GM12892 (cell line): ENCODE measurements around the gene NRL.

Source experiments
- DNase-seq: peaks from one replicate; pipeline ENCODE4 v3.0.0; 2011; ENCODE audit not compliant: insufficient read length
- FAIRE-seq: peaks from 2 replicates; lab custom pipeline; 2011; peaks lifted over from hg19 to GRCh38; lab: Jason Lieb, UNC
- POLR2A ChIP-seq: IDR thresholded peaks from 2 replicates; pipeline ENCODE4 v1.6.1; 2011; ENCODE audit warnings: low read depth, low read length, control low read depth
- POLR2AphosphoS5 ChIP-seq: IDR thresholded peaks from 2 replicates; pipeline ENCODE4 v1.6.1; 2011; ENCODE audit warnings: low read depth, low read length, control low read depth
- TAF1 ChIP-seq: IDR thresholded peaks from 2 replicates; pipeline ENCODE4 v1.6.1; 2011; ENCODE audit warnings: low read depth, mild to moderate bottlenecking, control low read depth, low read length, borderline replicate concordance

NRL gene

GRCh38 chr14:24103451-24103850, 11.3 kb downstream of the NRL start:
- no peak for TF ChIP-seq TAF1
- TF ChIP-seq POLR2A: no peak
- no peak for TF ChIP-seq POLR2AphosphoS5
- no peak for FAIRE-seq
- DNase-seq: no peak

- no peak for TF ChIP-seq POLR2A
- TF ChIP-seq TAF1: no peak
- no peak for TF ChIP-seq POLR2AphosphoS5
- DNase-seq (no peak), FAIRE-seq (no peak)
Measured at GRCh38 chr14:24102357-24103048, 12.2 kb downstream of the NRL start.

GRCh38 chr14:24100982-24101494, 13.7 kb downstream of the NRL start:
- DNase-seq: no peak
- TF ChIP-seq POLR2A: no peak
- TF ChIP-seq POLR2AphosphoS5: no peak
- no peak for TF ChIP-seq TAF1
- FAIRE-seq: no peak

GRCh38 chr14:24100197-24100981, 14.4 kb downstream of the NRL start:
- DNase-seq: no peak
- TF ChIP-seq POLR2AphosphoS5 (no peak), POLR2A (no peak)

GRCh38 chr14:24098927-24099813, 15.6 kb downstream of the NRL start:
- DNase-seq (no peak), FAIRE-seq (no peak)
- TF ChIP-seq TAF1 (no peak), POLR2A (no peak)

More at GRCh38 chr14:24100197-24100981, 14.4 kb downstream of the NRL start:
- FAIRE-seq: no peak

- no peak for TF ChIP-seq POLR2AphosphoS5
- no peak for TF ChIP-seq TAF1
- no peak for TF ChIP-seq POLR2A
- FAIRE-seq (no peak), DNase-seq (no peak)
Measured at GRCh38 chr14:24098229-24098926, 16.4 kb downstream of the NRL start.

- TF ChIP-seq POLR2A (no peak), TAF1 (no peak), POLR2AphosphoS5 (no peak)
- no peak for DNase-seq
- FAIRE-seq: no peak
Measured at GRCh38 chr14:24096545-24097181, 18.1 kb downstream of the NRL start.

GRCh38 chr14:24095271-24096068, 19.3 kb downstream of the NRL start:
- DNase-seq (peak; percentile 91), FAIRE-seq (peak; percentile 93)
- peak; percentile 99 for TF ChIP-seq TAF1
- TF ChIP-seq POLR2A: peak; percentile 99
- TF ChIP-seq POLR2AphosphoS5: peak; percentile 98

GRCh38 chr14:24094841-24095270, 19.9 kb downstream of the NRL start:
- no peak for DNase-seq
- TF ChIP-seq POLR2A (no peak), POLR2AphosphoS5 (no peak), TAF1 (no peak)
- FAIRE-seq: no peak
